Body of pancreas (tissue), 4 donors: Measurements from ENCODE around the gene COX7A2L. TPM values are rescaled to one million over a fixed set of nuclear protein-coding genes. Genes with fewer than 3 reads are reported as not detected.

Experiments used
- ATAC-seq: fragments of 150-250 bp; one replicate; pipeline ENCODE4 v1.9.1; 2016
- DNase-seq, 4 donors: peaks; one replicate each; pipeline ENCODE4 v3.0.0-alpha.2; 2019
- H3K27ac ChIP-seq, 4 donors: fragments of 200-600 bp; sonication (generic); 1 replicate in 3 of 4; 2 replicates in 1 of 4; pipeline versions ENCODE4 v1.5.1 to v1.6.1; 2016 to 2019; ENCODE audit warnings: mild to moderate bottlenecking in 1 of 4, mixed read lengths in 1 of 4, moderate library complexity in 1 of 4
- H3K27me3 ChIP-seq, 2 donors: fragments of 200-600 bp; sonication (generic); one replicate each; pipeline ENCODE4 v1.6.0; 2016; ENCODE audit warnings: mild to moderate bottlenecking in 1 of 2
- H3K36me3 ChIP-seq, 2 donors: fragments of 200-600 bp; sonication (generic); replicated peaks in 1 of 2; 2 replicates each; pipeline ENCODE4 v1.5.1; 2016; ENCODE audit warnings: low read depth in 2 of 2; ENCODE audit not compliant: insufficient read depth in 1 of 2
- H3K4me1 ChIP-seq: fragments of 200-600 bp; sonication (generic); one replicate; pipeline ENCODE4 v1.6.0; 2016
- H3K4me3 ChIP-seq, 2 donors: fragments of 200-600 bp; sonication (generic); 1 replicate in 1 of 2; 2 replicates in 1 of 2; pipeline ENCODE4 v1.5.1; 2016 to 2019
- H3K9me3 ChIP-seq, 3 donors: fragments of 200-600 bp; sonication (generic); 1 replicate in 2 of 3; 2 replicates in 1 of 3; pipeline ENCODE4 v1.5.1; 2016
- POLR2A ChIP-seq, 3 donors: fragments of 450-650 bp; IDR thresholded peaks; one replicate each; pipeline ENCODE4 v1.6.1; 2016; ENCODE audit warnings: antibody characterized with exemption in 3 of 3, mild to moderate bottlenecking in 2 of 3
- WGBS, 2 donors: methylation state at CpG; one replicate each; pipeline ENCODE4 v1.1.5; 2017; 5-methylcytosine and 5-hydroxymethylcytosine counted together
- intact Hi-C: fragments of 100-400 bp; cut with DNase I; formaldehyde crosslinking; loops from one replicate; pipeline ENCODE4 v1.15.1; 2023
- total RNA-seq, 2 donors: library from RNA; depleted of rRNA; stranded (reverse); fragments of >200 nt; gene quantifications; one replicate each; pipeline ENCODE4 v1.1.0, GENCODE V29; 2016
- TF ChIP-seq, protein P1 (sequence below), 7 experiments: fragments of 450-650 bp in 4 of 7; fragments of 200-600 bp in 3 of 7; sonication (generic) in 3 of 7; IDR thresholded peaks; one replicate each; pipeline ENCODE4 v1.5.1; 2016 to 2019; ENCODE audit warnings: antibody characterized with exemption in 7 of 7

COX7A2L gene
- total RNA-seq, 2 donors from 2014 or later = 41.9 to 58.1 TPM

DNA sequence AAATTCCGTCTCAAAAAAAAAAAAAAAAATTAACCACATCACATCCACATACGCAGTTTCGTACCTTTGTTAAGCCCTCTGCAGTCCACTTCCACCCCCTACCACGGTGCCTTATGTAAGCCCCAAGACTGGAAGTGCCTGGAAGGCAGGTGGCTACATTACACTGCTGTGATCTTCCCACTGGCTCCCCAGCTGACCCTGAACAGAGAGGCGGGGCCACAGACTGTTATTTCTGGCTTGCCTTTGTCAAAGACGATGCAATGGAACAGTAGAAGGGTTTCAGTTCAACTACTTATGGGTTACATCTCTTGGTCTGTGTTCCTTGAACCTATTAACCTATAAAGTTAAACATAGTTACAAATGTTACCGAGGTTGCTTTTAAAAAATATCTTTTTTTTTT is 15.7 kb upstream of the COX7A2L start:
- no peak overlapping the region for H3K4me3 ChIP-seq
- intact Hi-C loops = no loop called here
- TF ChIP-seq POLR2A (IDR thresholded peaks at IDR 0.05) = no peak
- TF ChIP-seq, protein P1, sequence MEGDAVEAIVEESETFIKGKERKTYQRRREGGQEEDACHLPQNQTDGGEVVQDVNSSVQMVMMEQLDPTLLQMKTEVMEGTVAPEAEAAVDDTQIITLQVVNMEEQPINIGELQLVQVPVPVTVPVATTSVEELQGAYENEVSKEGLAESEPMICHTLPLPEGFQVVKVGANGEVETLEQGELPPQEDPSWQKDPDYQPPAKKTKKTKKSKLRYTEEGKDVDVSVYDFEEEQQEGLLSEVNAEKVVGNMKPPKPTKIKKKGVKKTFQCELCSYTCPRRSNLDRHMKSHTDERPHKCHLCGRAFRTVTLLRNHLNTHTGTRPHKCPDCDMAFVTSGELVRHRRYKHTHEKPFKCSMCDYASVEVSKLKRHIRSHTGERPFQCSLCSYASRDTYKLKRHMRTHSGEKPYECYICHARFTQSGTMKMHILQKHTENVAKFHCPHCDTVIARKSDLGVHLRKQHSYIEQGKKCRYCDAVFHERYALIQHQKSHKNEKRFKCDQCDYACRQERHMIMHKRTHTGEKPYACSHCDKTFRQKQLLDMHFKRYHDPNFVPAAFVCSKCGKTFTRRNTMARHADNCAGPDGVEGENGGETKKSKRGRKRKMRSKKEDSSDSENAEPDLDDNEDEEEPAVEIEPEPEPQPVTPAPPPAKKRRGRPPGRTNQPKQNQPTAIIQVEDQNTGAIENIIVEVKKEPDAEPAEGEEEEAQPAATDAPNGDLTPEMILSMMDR (IDR thresholded peaks at IDR 0.05) = no peak
- no peak overlapping the region for H3K27ac ChIP-seq
- no peaks in the 10 kb centered on the region for H3K27me3 ChIP-seq
- H3K9me3 ChIP-seq = no peaks in the 10 kb centered on the region
- no peaks in the 10 kb centered on the region for H3K36me3 ChIP-seq
- no peak for DNase-seq
- no peaks in the 10 kb centered on the region for H3K4me1 ChIP-seq
- ATAC-seq = no peak
- WGBS, 2 donors = 81 to 84% methylated on average over 7 of the region's 7 CpGs

DNA sequence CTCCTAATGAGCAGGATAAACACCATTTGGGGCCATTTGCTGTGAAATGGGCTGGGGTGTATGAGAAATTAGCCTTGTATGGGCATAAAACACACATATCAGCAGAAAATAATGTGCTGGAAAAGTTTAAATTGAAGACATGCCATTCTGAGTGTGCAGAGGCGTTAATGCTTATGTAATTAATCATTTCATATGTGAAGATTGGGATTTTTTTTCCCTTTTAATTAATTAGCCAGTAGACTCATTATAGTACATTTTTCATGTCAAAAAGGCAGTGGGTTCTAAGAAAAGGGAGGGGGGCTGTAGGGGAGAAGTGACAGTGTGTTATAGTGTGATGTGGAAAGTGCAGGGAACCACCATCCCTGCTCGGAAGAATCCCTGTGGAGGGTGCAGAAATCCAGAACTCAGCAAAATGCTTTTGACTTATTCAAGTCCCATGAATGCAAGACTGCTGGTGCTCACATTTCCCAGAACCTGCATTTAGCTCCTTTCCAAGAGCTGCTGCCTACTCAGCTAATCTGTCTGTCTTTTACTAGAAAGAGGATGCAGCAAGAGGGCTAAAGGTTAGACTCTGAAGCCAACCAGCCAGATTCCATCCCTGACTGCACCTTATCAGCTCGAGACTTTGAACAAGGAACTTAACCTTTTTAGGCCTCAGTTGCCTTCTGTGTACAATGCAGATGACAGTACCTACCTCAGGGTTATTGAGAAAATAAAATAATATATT is 11.6 kb upstream of the COX7A2L start:
- Histone ChIP-seq H3K27me3 (no peaks in the 10 kb centered on the region), H3K4me3 (no peak overlapping the region), H3K4me1 (peaks cover 7% of the 10 kb centered on the region), H3K36me3 (no peaks in the 10 kb centered on the region), H3K27ac (no peak overlapping the region), H3K9me3 (no peaks in the 10 kb centered on the region)
- ATAC-seq = no peak
- intact Hi-C loops = no loop called here
- 55 to 62% methylated on average over 3 of the region's 3 CpGs for WGBS, 2 donors
- TF ChIP-seq POLR2A (IDR thresholded peaks at IDR 0.05) = no peak
- TF ChIP-seq, protein P1 (IDR thresholded peaks at IDR 0.05) = no peak
- DNase-seq = no peak

DNA sequence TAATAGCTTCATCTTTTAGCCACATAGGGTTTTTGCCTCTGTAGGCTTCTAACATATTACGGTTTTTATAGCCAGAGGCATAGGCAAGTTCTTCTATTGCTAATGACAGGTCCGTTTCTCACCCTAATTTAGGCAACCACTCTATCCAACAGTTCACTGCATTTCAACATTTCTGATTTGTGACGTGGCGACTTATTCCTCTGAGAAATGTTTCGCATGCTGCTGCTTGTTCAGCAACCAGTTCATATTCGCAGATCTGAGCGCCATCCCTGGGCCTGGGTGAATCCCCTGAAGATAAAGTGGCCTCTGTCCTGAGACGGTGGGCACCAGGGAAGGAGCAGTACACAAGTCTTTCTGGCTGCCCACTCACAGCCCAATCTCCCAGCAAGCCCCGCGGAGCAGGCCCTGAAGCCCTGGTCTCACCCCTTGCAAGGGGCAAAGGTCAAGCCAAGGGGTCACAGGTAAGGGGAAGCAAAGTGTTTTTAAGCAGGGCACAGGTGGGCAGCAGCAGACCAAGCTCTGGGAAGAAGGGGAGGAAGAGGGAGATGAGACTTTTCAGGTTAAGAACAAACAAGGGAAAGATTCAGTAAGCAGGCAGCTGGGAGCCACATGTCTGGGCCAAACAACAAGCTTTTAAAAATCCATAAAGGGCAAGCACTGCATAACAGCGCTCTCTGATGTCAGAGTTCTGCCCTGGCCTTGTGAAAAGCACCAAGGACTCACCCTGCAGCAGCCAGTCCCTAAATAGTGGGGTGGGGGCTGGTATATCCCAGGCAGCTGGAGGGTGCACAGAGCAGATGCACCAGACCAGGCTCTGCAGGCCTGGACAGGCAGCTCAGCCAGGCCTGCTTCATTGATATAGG is 10.8 kb upstream of the COX7A2L start:
- Histone ChIP-seq H3K27ac (no peak overlapping the region), H3K4me3 (no peak overlapping the region), H3K27me3 (no peaks in the 10 kb centered on the region), H3K9me3 (no peaks in the 10 kb centered on the region), H3K4me1 (peaks cover 9% of the 10 kb centered on the region), H3K36me3 (no peaks in the 10 kb centered on the region)
- TF ChIP-seq POLR2A (IDR thresholded peaks at IDR 0.05) = no peak
- TF ChIP-seq, protein P1 (IDR thresholded peaks at IDR 0.05) = no peak
- intact Hi-C loops = no loop called here
- DNase-seq (peak in 1 of 4 donors; percentile 13), ATAC-seq (no peak)
- WGBS, 2 donors = 80 to 83% methylated on average over 11 of the region's 11 CpGs

DNA sequence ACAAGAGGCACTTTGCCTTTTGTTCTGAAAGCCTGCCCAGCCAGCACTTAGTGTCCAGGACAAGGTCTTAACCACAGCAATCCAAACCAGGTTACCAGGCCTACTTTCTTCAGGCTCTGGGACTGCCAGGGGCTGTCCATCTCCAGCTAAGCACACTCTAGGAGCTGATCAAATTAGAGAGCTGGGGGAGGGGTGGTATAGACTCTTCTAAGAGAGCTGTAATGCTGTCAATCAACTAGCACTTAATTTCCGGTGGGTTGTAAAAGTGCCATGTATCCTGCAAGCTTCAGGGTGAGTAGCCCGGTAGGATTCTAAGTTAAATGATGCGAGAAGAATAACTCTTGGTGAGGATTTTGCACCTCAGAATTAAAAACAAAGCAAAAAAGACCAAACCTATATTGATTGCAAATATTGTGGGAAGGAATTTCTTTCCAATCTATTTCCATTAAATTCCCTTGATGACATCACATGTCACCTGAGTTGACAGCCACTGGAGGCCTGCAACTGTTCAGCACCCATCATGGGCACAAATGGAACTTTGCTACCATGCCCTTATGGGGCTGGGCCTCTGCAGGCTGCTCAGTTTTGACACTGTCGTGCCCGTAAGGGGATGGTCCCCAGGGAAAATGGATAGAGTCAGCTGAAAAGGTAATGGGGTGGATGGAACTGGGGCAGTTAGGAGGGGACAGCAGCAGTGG is 8.7 kb upstream of the COX7A2L start:
- WGBS, 2 donors = 78 to 79% methylated on average over 5 of the region's 5 CpGs
- TF ChIP-seq, protein P1 (IDR thresholded peaks at IDR 0.05) = no peak
- TF ChIP-seq POLR2A (IDR thresholded peaks at IDR 0.05) = no peak
- no peak for DNase-seq
- intact Hi-C loops = no loop called here
- Histone ChIP-seq H3K9me3 (no peaks in the 10 kb centered on the region), H3K36me3 (no peaks in the 10 kb centered on the region), H3K4me1 (peaks cover 9% of the 10 kb centered on the region), H3K27ac (no peak overlapping the region), H3K4me3 (no peak overlapping the region), H3K27me3 (no peaks in the 10 kb centered on the region)
- no peak for ATAC-seq
